CD14-positive monocyte (primary cell): ENCODE data around the gene SYNDIG1. TPM values are rescaled to one million over a fixed set of nuclear protein-coding genes. Genes with fewer than 3 reads are reported as not detected.

Experiments
- DNase-seq, 3 donors: peaks; one replicate each; pipeline ENCODE4 v3.0.0-alpha.2; 2011 to 2022
- H2AFZ ChIP-seq: 2 replicates; pipeline ENCODE4 v1.6.0; 2012; ENCODE audit warnings: mild to moderate bottlenecking, low read depth, low read length, inconsistent platforms; ENCODE audit not compliant: insufficient read depth, poor library complexity, severe bottlenecking
- H3K27ac ChIP-seq, 2 donors: 1 replicate in 1 of 2; 2 replicates in 1 of 2; pipeline ENCODE4 v1.5.1; 2012 to 2013; ENCODE audit warnings: low read length in 2 of 2, control low read depth in 1 of 2, inconsistent platforms in 1 of 2, low read depth in 1 of 2, mild to moderate bottlenecking in 1 of 2
- H3K27me3 ChIP-seq, 2 donors: one replicate each; pipeline versions ENCODE4 v1.6.0 to v1.6.1; 2011 to 2013; ENCODE audit warnings: low read length in 2 of 2; ENCODE audit not compliant: control insufficient read depth in 2 of 2, insufficient read depth in 2 of 2
- H3K36me3 ChIP-seq, 2 donors: replicated peaks in 1 of 2; 1 replicate in 1 of 2; 2 replicates in 1 of 2; pipeline versions ENCODE4 v1.5.1 to v1.6.1; 2012 to 2013; ENCODE audit warnings: low read length in 2 of 2, control low read depth in 1 of 2, inconsistent platforms in 1 of 2, mild to moderate bottlenecking in 1 of 2; ENCODE audit not compliant: insufficient read depth in 2 of 2, control insufficient read depth in 1 of 2
- H3K4me1 ChIP-seq, 2 donors: 1 replicate in 1 of 2; 2 replicates in 1 of 2; pipeline versions ENCODE4 v1.5.1 to v1.6.1; 2012 to 2013; ENCODE audit warnings: low read length in 2 of 2, control low read depth in 1 of 2, inconsistent platforms in 1 of 2, mild to moderate bottlenecking in 1 of 2, moderate library complexity in 1 of 2; ENCODE audit not compliant: insufficient read depth in 2 of 2, control insufficient read depth in 1 of 2
- H3K4me2 ChIP-seq: replicated peaks from 2 replicates; pipeline ENCODE3; 2012; ENCODE audit warnings: low read length, moderate library complexity, mild to moderate bottlenecking; ENCODE audit not compliant: poor library complexity, severe bottlenecking; ENCODE audit errors: extremely low read depth
- H3K4me3 ChIP-seq, 3 experiments: fragments of 200-600 bp in 1 of 3; sonication (generic) in 1 of 3; replicated peaks in 1 of 3; 1 replicate in 2 of 3; 2 replicates in 1 of 3; pipeline ENCODE4 v1.5.1; 2011 to 2013; ENCODE audit warnings: low read length in 3 of 3, mild to moderate bottlenecking in 3 of 3, control low read depth in 2 of 3, low read depth in 2 of 3, inconsistent platforms in 1 of 3, moderate library complexity in 1 of 3
- H3K79me2 ChIP-seq: 2 replicates; pipeline ENCODE4 v1.6.0; 2012; ENCODE audit warnings: mild to moderate bottlenecking, control low read depth, inconsistent platforms, low read length, moderate library complexity; ENCODE audit not compliant: insufficient read depth
- H3K9ac ChIP-seq: 2 replicates; pipeline ENCODE4 v1.6.0; 2017; ENCODE audit warnings: low read length, mild to moderate bottlenecking; ENCODE audit not compliant: insufficient read depth, poor library complexity, severe bottlenecking
- H3K9me3 ChIP-seq, 2 donors: replicated peaks in 1 of 2; 1 replicate in 1 of 2; 2 replicates in 1 of 2; pipeline versions ENCODE4 v1.5.1 to v1.6.1; 2012 to 2013; ENCODE audit warnings: low read length in 2 of 2, control low read depth in 1 of 2; ENCODE audit not compliant: control insufficient read depth in 1 of 2, insufficient read depth in 1 of 2
- H4K20me1 ChIP-seq: 2 replicates; pipeline ENCODE4 v1.6.0; 2012; ENCODE audit warnings: mild to moderate bottlenecking, low read length, control low read depth, moderate library complexity; ENCODE audit not compliant: insufficient read depth
- H3K27ac Mint-ChIP-seq, 7 donors: one replicate each; pipeline ENCODE4 v1.8.0; 2020; ENCODE audit warnings: mild to moderate bottlenecking in 7 of 7, mixed read lengths in 7 of 7, moderate library complexity in 6 of 7, inconsistent platforms in 2 of 7
- H3K27me3 Mint-ChIP-seq, 3 donors: one replicate each; pipeline ENCODE4 v1.8.0; 2021 to 2022; ENCODE audit warnings: low read depth in 3 of 3, mild to moderate bottlenecking in 3 of 3, mixed read lengths in 3 of 3, moderate library complexity in 3 of 3, inconsistent platforms in 1 of 3
- H3K36me3 Mint-ChIP-seq, 2 donors: one replicate each; pipeline ENCODE4 v1.8.0; 2020; ENCODE audit warnings: mixed read lengths in 2 of 2, inconsistent platforms in 1 of 2, mild to moderate bottlenecking in 1 of 2
- H3K4me1 Mint-ChIP-seq: one replicate; pipeline ENCODE4 v1.8.0; 2020; ENCODE audit warnings: mild to moderate bottlenecking, mixed read lengths
- H3K4me3 Mint-ChIP-seq, 2 donors: one replicate each; pipeline ENCODE4 v1.8.0; 2020; ENCODE audit warnings: mild to moderate bottlenecking in 2 of 2, mixed read lengths in 2 of 2, moderate library complexity in 1 of 2
- H3K9me3 Mint-ChIP-seq, 7 donors: one replicate each; pipeline ENCODE4 v1.8.0; 2020 to 2022; ENCODE audit warnings: mixed read lengths in 7 of 7, mild to moderate bottlenecking in 6 of 7, moderate library complexity in 6 of 7, inconsistent platforms in 2 of 7
- CTCF ChIP-seq: fragments of 200-600 bp; IDR thresholded peaks from one replicate; pipeline ENCODE4 v1.8.0; 2022; ENCODE audit warnings: antibody characterized with exemption, mild to moderate bottlenecking
- WGBS: methylation state at CpG from one replicate; pipeline ENCODE4 v1.1.5; 2013; ENCODE audit warnings: missing lambda C conversion rate; ENCODE audit not compliant: insufficient coverage; 5-methylcytosine and 5-hydroxymethylcytosine counted together
- intact Hi-C, 2 donors: fragments of 100-400 bp; cut with micrococcal nuclease; formaldehyde crosslinking; loops; one replicate each; pipeline versions ENCODE4 v1.15.0 to v1.15.1; 2023
- polyA plus RNA-seq, 3 donors: library from polyadenylated mRNA; depleted of rRNA in 1 of 3; unstranded in 2 of 3; stranded (reverse) in 1 of 3; fragments of 300-500 nt in 2 of 3; fragments of >200 nt in 1 of 3; fragmentation: Illumina TruSeq in 2 of 3; gene quantifications; 1 replicate in 2 of 3; 2 replicates in 1 of 3; pipeline ENCODE4 v1.2.3, GENCODE V29; 2012 to 2021

Gene SYNDIG1
- polyA plus RNA-seq, 3 donors = not detected

- Histone ChIP-seq H3K9me3 (no peaks in the 10 kb centered on the region), H3K4me1 (peaks cover 3 to 8% of the 10 kb centered on the region in 2 donors), H3K36me3 (no peaks in the 10 kb centered on the region), H3K4me2 (peak overlapping the region; percentile 53), H2AFZ (peak overlapping the region; percentile 71), H3K27ac (no peak overlapping the region), H3K4me3 (peak overlapping the region in 1 of 3 experiments; percentile 36), H3K79me2 (no peaks in the 10 kb centered on the region), H3K9ac (no peak overlapping the region), H4K20me1 (no peaks in the 10 kb centered on the region), H3K27me3 (no peaks in the 10 kb centered on the region)
- DNase-seq = peak; percentile 2 to 9 (median 5)
- H3K9me3 Mint-ChIP-seq = peaks cover 0 to 5% (median 0%) of the 10 kb centered on the region in 7 donors
- intact Hi-C loops = no loop called here
- H3K27me3 Mint-ChIP-seq = peaks cover 1 to 5% (median 2%) of the 10 kb centered on the region in 3 donors
- TF ChIP-seq CTCF = no peak
- no peaks in the 10 kb centered on the region for H3K36me3 Mint-ChIP-seq
- peak overlapping the region in 1 of 7 donors; percentile 11 for H3K27ac Mint-ChIP-seq
- peaks cover 9% of the 10 kb centered on the region for H3K4me1 Mint-ChIP-seq
- WGBS = 0% methylated on average over 7 of the region's 9 CpGs
- peak overlapping the region; percentile 50 to 77 for H3K4me3 Mint-ChIP-seq
These were observed 215.0 kb downstream of the SYNDIG1 start for GRCh38 chr20:24684421-24684871.

GRCh38 chr20:24684956-24685691, 215.7 kb downstream of the SYNDIG1 start:
- no peak for DNase-seq
- no peak overlapping the region for H3K27ac Mint-ChIP-seq
- 89% methylated on average over 12 of the region's 16 CpGs for WGBS
- H3K9me3 ChIP-seq = no peaks in the 10 kb centered on the region
- H3K27me3 ChIP-seq = no peaks in the 10 kb centered on the region
- H3K4me1 ChIP-seq = peaks cover 3 to 8% of the 10 kb centered on the region in 2 donors
- TF ChIP-seq CTCF = no peak
- H2AFZ ChIP-seq = peak overlapping the region; percentile 71
- H3K4me3 Mint-ChIP-seq = peak overlapping the region in 1 of 2 donors; percentile 77
- no peak overlapping the region for H3K9ac ChIP-seq
- peaks cover 1 to 5% (median 2%) of the 10 kb centered on the region in 3 donors for H3K27me3 Mint-ChIP-seq
- H3K79me2 ChIP-seq = no peaks in the 10 kb centered on the region
- no peaks in the 10 kb centered on the region for H3K36me3 ChIP-seq
- no peaks in the 10 kb centered on the region for H3K36me3 Mint-ChIP-seq
- peaks cover 0 to 5% (median 0%) of the 10 kb centered on the region in 7 donors for H3K9me3 Mint-ChIP-seq
- H3K4me1 Mint-ChIP-seq = peaks cover 9% of the 10 kb centered on the region
- no peak overlapping the region for H3K27ac ChIP-seq
- no peak overlapping the region for H3K4me2 ChIP-seq
- H4K20me1 ChIP-seq = no peaks in the 10 kb centered on the region
- intact Hi-C loops = no loop called here
- H3K4me3 ChIP-seq = no peak overlapping the region
